Calu3 (cell line): Measurements from ENCODE around the gene PTPN14. TPM values are rescaled to one million over a fixed set of nuclear protein-coding genes. Genes with fewer than 3 reads are reported as not detected.

Source experiments
- BruUV-seq: library from RNA; stranded (reverse); fragments of 400-500 nt; replicated peaks from 2 replicates; lab custom pipeline; 2021; lab: Mats Ljungman, UMichigan
- CTCF ChIA-PET: fragments of 300-600 bp; sonication (Branson Sonifier 250); formaldehyde crosslinking; loops from one replicate; lab custom pipeline; 2022; ENCODE audit warnings: antibody characterized with exemption; lab: Charles Lee
- DNase-seq: peaks from one replicate; pipeline ENCODE4 v3.0.0; 2022
- H3K27ac Mint-ChIP-seq: one replicate; pipeline ENCODE4 v1.8.0; 2022; ENCODE audit warnings: mixed read lengths; ENCODE audit not compliant: unreplicated experiment
- H3K27me3 Mint-ChIP-seq: one replicate; pipeline ENCODE4 v1.8.0; 2022; ENCODE audit warnings: mixed read lengths; ENCODE audit not compliant: unreplicated experiment
- H3K36me3 Mint-ChIP-seq: one replicate; pipeline ENCODE4 v1.8.0; 2022; ENCODE audit warnings: mild to moderate bottlenecking, moderate library complexity, mixed read lengths; ENCODE audit not compliant: insufficient read depth, unreplicated experiment
- H3K4me1 Mint-ChIP-seq: one replicate; pipeline ENCODE4 v1.8.0; 2022; ENCODE audit warnings: mild to moderate bottlenecking, low read depth, mixed read lengths; ENCODE audit not compliant: unreplicated experiment
- H3K4me3 Mint-ChIP-seq: one replicate; pipeline ENCODE4 v1.8.0; 2022; ENCODE audit warnings: mild to moderate bottlenecking, low read depth, moderate library complexity, mixed read lengths; ENCODE audit not compliant: unreplicated experiment
- H3K9me3 Mint-ChIP-seq: one replicate; pipeline ENCODE4 v1.8.0; 2022; ENCODE audit warnings: low read depth, mixed read lengths; ENCODE audit not compliant: unreplicated experiment
- intact Hi-C: fragments of 100-400 bp; cut with micrococcal nuclease; formaldehyde crosslinking; loops from one replicate; pipeline ENCODE4 v1.10.0; 2022; ENCODE audit not compliant: unreplicated experiment
- total RNA-seq: library from RNA; stranded (reverse); gene quantifications from 2 replicates; pipeline ENCODE4 v1.2.3, GENCODE V29; 2022
- TF ChIP-seq, protein P1 (sequence below): fragments of 200-600 bp; IDR thresholded peaks from one replicate; pipeline ENCODE4 v1.8.0; 2022; ENCODE audit warnings: antibody characterized with exemption; ENCODE audit not compliant: unreplicated experiment

PTPN14 gene
- total RNA-seq, 1 experiment from 2014 or later = 77.4 TPM

GRCh38 chr1:214583824-214584554 lies 32.6 kb upstream of the PTPN14 start:
- no peaks in the 10 kb centered on the region for H3K36me3 Mint-ChIP-seq
- CTCF ChIA-PET = interaction anchor here (0.6 to 7.0 kb wide), 11 partner anchors 10 to 251 kb away, joined by 3 to 79 read pairs (median 6); partner anchors contain the start of gene PTPN14
- peaks cover 51% of the 10 kb centered on the region for H3K4me1 Mint-ChIP-seq
- TF ChIP-seq, protein P1, sequence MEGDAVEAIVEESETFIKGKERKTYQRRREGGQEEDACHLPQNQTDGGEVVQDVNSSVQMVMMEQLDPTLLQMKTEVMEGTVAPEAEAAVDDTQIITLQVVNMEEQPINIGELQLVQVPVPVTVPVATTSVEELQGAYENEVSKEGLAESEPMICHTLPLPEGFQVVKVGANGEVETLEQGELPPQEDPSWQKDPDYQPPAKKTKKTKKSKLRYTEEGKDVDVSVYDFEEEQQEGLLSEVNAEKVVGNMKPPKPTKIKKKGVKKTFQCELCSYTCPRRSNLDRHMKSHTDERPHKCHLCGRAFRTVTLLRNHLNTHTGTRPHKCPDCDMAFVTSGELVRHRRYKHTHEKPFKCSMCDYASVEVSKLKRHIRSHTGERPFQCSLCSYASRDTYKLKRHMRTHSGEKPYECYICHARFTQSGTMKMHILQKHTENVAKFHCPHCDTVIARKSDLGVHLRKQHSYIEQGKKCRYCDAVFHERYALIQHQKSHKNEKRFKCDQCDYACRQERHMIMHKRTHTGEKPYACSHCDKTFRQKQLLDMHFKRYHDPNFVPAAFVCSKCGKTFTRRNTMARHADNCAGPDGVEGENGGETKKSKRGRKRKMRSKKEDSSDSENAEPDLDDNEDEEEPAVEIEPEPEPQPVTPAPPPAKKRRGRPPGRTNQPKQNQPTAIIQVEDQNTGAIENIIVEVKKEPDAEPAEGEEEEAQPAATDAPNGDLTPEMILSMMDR = no peak
- no peaks in the 10 kb centered on the region for H3K27me3 Mint-ChIP-seq
- H3K9me3 Mint-ChIP-seq = no peaks in the 10 kb centered on the region
- no peak overlapping the region for H3K4me3 Mint-ChIP-seq
- intact Hi-C loops = loop anchor here (2.0 kb wide), 3 partner anchors 77 to 323 kb away; no protein-coding TSS in a partner anchor
- no peak for DNase-seq
- no TSS peak for BruUV-seq
- H3K27ac Mint-ChIP-seq = no peak overlapping the region

GRCh38 chr1:214583113-214583512 lies 31.7 kb upstream of the PTPN14 start:
- Mint-ChIP-seq H3K4me1 (peaks cover 53% of the 10 kb centered on the region), H3K27ac (peak overlapping the region; percentile 73), H3K27me3 (no peaks in the 10 kb centered on the region), H3K4me3 (no peak overlapping the region), H3K9me3 (no peaks in the 10 kb centered on the region), H3K36me3 (no peaks in the 10 kb centered on the region)
- DNase-seq = no peak
- TF ChIP-seq, protein P1 = no peak
- intact Hi-C loops = loop anchor here (2.0 kb wide), 2 partner anchors 76 to 136 kb away; no protein-coding TSS in a partner anchor
- CTCF ChIA-PET = interaction anchor here (0.7 to 7.0 kb wide), 7 partner anchors 9 to 254 kb away, joined by 3 to 79 read pairs (median 6); partner anchors contain the start of gene PTPN14
- no TSS peak for BruUV-seq

- Mint-ChIP-seq H3K9me3 (no peaks in the 10 kb centered on the region), H3K4me3 (peak overlapping the region; percentile 1), H3K27ac (peak overlapping the region; percentile 73), H3K36me3 (no peaks in the 10 kb centered on the region), H3K27me3 (no peaks in the 10 kb centered on the region), H3K4me1 (peaks cover 53% of the 10 kb centered on the region)
- DNase-seq = no peak
- TF ChIP-seq, protein P1 = no peak
- intact Hi-C loops = loop anchor here (1.0 to 2.0 kb wide), 4 partner anchors 32 to 136 kb away; no protein-coding TSS in a partner anchor
- CTCF ChIA-PET = interaction anchor here (0.6 to 7.0 kb wide), 11 partner anchors 10 to 254 kb away, joined by 3 to 79 read pairs (median 5); partner anchors contain the start of gene PTPN14
- BruUV-seq = no TSS peak
Measured at GRCh38 chr1:214582289-214582891, 31.0 kb upstream of the PTPN14 start.

- CTCF ChIA-PET = interaction anchor here (0.8 to 7.0 kb wide), 11 partner anchors 12 to 253 kb away, joined by 3 to 79 read pairs (median 5); no protein-coding TSS in a partner anchor
- H3K27me3 Mint-ChIP-seq = no peaks in the 10 kb centered on the region
- TF ChIP-seq, protein P1 = no peak
- peak overlapping the region; percentile 1 for H3K4me3 Mint-ChIP-seq
- DNase-seq = peak; percentile 84
- H3K27ac Mint-ChIP-seq = peak overlapping the region; percentile 73
- intact Hi-C loops = loop anchor here (1.0 to 2.0 kb wide), 4 partner anchors 31 to 135 kb away; no protein-coding TSS in a partner anchor
- BruUV-seq = no TSS peak
- H3K4me1 Mint-ChIP-seq = peaks cover 53% of the 10 kb centered on the region
- H3K9me3 Mint-ChIP-seq = no peaks in the 10 kb centered on the region
- no peaks in the 10 kb centered on the region for H3K36me3 Mint-ChIP-seq
Measured at GRCh38 chr1:214581785-214582184, 30.4 kb upstream of the PTPN14 start.
